Suprapubic skin (tissue), 4 donors: ENCODE measurements around the gene GPD1L.

Experiments used
- POLR2A ChIP-seq, 2 donors: fragments of 450-650 bp; IDR thresholded peaks; one replicate each; pipeline ENCODE4 v1.6.1; 2017; ENCODE audit warnings: antibody characterized with exemption in 2 of 2, mild to moderate bottlenecking in 2 of 2, moderate library complexity in 2 of 2
- POLR2AphosphoS5 ChIP-seq, 3 donors: sonication (generic); formaldehyde crosslinking; IDR thresholded peaks; one replicate each; pipeline ENCODE4 v1.6.1; 2017; ENCODE audit warnings: antibody characterized with exemption in 3 of 3
- TF ChIP-seq, protein P1 (sequence below), 2 donors: fragments of 200-600 bp in 1 of 2; fragments of 450-650 bp in 1 of 2; sonication (generic) in 1 of 2; IDR thresholded peaks; one replicate each; pipeline ENCODE4 v1.5.1; 2016 to 2019; ENCODE audit warnings: antibody characterized with exemption in 2 of 2, mild to moderate bottlenecking in 1 of 2, moderate library complexity in 1 of 2

DNA sequence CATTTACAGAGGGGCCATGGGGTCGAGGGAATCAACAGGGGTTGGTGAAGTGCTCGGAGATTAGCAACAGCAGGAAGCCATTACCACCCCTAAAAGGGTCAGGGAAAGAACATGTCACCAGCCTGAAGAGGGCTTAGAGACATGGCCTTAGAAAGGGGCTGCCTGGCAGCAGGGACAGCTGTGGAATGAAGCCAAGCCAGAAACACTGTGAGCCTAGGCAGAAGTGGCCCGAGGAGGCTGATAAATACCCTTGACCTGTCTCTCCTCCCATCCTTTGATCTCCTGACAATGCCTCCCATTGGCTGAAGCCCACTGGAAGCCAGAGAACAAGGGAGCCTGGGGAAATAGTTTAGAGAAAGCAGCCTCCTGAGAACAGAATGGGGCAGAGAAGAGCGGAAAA, 31.4 kb downstream of the GPD1L start:
- TF ChIP-seq POLR2A (IDR thresholded peaks at IDR 0.05) (no peak), POLR2AphosphoS5 (IDR thresholded peaks at IDR 0.05) (no peak)
- TF ChIP-seq, protein P1, sequence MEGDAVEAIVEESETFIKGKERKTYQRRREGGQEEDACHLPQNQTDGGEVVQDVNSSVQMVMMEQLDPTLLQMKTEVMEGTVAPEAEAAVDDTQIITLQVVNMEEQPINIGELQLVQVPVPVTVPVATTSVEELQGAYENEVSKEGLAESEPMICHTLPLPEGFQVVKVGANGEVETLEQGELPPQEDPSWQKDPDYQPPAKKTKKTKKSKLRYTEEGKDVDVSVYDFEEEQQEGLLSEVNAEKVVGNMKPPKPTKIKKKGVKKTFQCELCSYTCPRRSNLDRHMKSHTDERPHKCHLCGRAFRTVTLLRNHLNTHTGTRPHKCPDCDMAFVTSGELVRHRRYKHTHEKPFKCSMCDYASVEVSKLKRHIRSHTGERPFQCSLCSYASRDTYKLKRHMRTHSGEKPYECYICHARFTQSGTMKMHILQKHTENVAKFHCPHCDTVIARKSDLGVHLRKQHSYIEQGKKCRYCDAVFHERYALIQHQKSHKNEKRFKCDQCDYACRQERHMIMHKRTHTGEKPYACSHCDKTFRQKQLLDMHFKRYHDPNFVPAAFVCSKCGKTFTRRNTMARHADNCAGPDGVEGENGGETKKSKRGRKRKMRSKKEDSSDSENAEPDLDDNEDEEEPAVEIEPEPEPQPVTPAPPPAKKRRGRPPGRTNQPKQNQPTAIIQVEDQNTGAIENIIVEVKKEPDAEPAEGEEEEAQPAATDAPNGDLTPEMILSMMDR (IDR thresholded peaks at IDR 0.05) = no peak
